Stimulated activated memory B cell treated with anti-CD40 and anti-IgM and Interleukin-4, amounts not matched to agents 10 μg/mL and 1 μg/mL and 100 μg/mL, for 72 hours (primary cell): ENCODE data around the gene MAIP1.

Experiments
- ATAC-seq: fragments of 150-1000 bp; cut with Tn5 transposase; 2 replicates; pipeline ENCODE4 v1.10.0; 2021
- H3K27ac Mint-ChIP-seq: one replicate; pipeline ENCODE4 v1.8.0; 2022; ENCODE audit warnings: mild to moderate bottlenecking, mixed read lengths
- H3K27me3 Mint-ChIP-seq: one replicate; pipeline ENCODE4 v1.8.0; 2022; ENCODE audit warnings: mixed read lengths
- H3K36me3 Mint-ChIP-seq: one replicate; pipeline ENCODE4 v1.8.0; 2022; ENCODE audit warnings: mixed read lengths
- H3K4me1 Mint-ChIP-seq: one replicate; pipeline ENCODE4 v1.8.0; 2022; ENCODE audit warnings: mixed read lengths
- H3K4me3 Mint-ChIP-seq: one replicate; pipeline ENCODE4 v1.8.0; 2022; ENCODE audit warnings: mild to moderate bottlenecking, moderate library complexity, mixed read lengths
- H3K9me3 Mint-ChIP-seq: one replicate; pipeline ENCODE4 v1.8.0; 2022; ENCODE audit warnings: mixed read lengths

MAIP1 gene

GRCh38 chr2:199932312-199932855 is 23.0 kb upstream of the MAIP1 start:
- no peak overlapping the region for H3K27ac Mint-ChIP-seq
- no peaks in the 10 kb centered on the region for H3K27me3 Mint-ChIP-seq
- H3K36me3 Mint-ChIP-seq = peaks cover 27% of the 10 kb centered on the region
- H3K4me1 Mint-ChIP-seq = no peaks in the 10 kb centered on the region
- no peaks in the 10 kb centered on the region for H3K9me3 Mint-ChIP-seq
- ATAC-seq = no peak
- H3K4me3 Mint-ChIP-seq = no peak overlapping the region

GRCh38 chr2:199933466-199933865 is 21.9 kb upstream of the MAIP1 start:
- H3K27me3 Mint-ChIP-seq = no peaks in the 10 kb centered on the region
- no peak overlapping the region for H3K4me3 Mint-ChIP-seq
- ATAC-seq = no peak
- H3K36me3 Mint-ChIP-seq = peaks cover 28% of the 10 kb centered on the region
- no peak overlapping the region for H3K27ac Mint-ChIP-seq
- no peaks in the 10 kb centered on the region for H3K9me3 Mint-ChIP-seq
- H3K4me1 Mint-ChIP-seq = no peaks in the 10 kb centered on the region

- no peaks in the 10 kb centered on the region for H3K27me3 Mint-ChIP-seq
- peaks cover 6% of the 10 kb centered on the region for H3K4me1 Mint-ChIP-seq
- H3K27ac Mint-ChIP-seq = no peak overlapping the region
- no peak for ATAC-seq
- no peaks in the 10 kb centered on the region for H3K9me3 Mint-ChIP-seq
- H3K36me3 Mint-ChIP-seq = peaks cover 23% of the 10 kb centered on the region
- H3K4me3 Mint-ChIP-seq = no peak overlapping the region
These were observed 18.8 kb upstream of the MAIP1 start for GRCh38 chr2:199936554-199936953.

- Mint-ChIP-seq H3K4me3 (no peak overlapping the region), H3K36me3 (peaks cover 38% of the 10 kb centered on the region), H3K27ac (no peak overlapping the region), H3K9me3 (no peaks in the 10 kb centered on the region), H3K4me1 (peaks cover 13% of the 10 kb centered on the region), H3K27me3 (no peaks in the 10 kb centered on the region)
- ATAC-seq = no peak
These were observed 15.0 kb upstream of the MAIP1 start for GRCh38 chr2:199940373-199940772.

DNA sequence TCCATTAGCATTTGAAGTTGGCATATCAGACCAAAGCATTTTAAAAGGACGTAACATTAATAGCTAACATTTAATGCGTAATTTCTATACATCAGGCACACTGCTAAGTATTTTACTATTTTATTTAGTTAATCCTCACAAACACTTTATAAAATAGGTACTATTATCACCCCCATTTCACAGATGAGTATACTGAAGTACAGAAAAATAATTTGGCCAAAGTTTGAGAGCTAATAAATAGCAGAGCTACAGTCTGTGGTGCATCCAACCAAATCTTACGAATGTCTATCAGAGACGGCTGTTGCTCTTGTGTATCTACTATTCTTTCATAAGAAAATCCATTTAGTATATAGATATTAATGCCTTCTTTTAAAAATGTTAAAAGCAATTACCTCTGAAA is 12.0 kb upstream of the MAIP1 start:
- Mint-ChIP-seq H3K27me3 (no peaks in the 10 kb centered on the region), H3K4me1 (peaks cover 13% of the 10 kb centered on the region), H3K36me3 (peaks cover 36% of the 10 kb centered on the region), H3K9me3 (no peaks in the 10 kb centered on the region), H3K4me3 (no peak overlapping the region), H3K27ac (no peak overlapping the region)
- ATAC-seq = no peak

- Mint-ChIP-seq H3K4me1 (peaks cover 15% of the 10 kb centered on the region), H3K4me3 (no peak overlapping the region), H3K9me3 (no peaks in the 10 kb centered on the region), H3K27ac (no peak overlapping the region), H3K36me3 (peaks cover 26% of the 10 kb centered on the region), H3K27me3 (no peaks in the 10 kb centered on the region)
- ATAC-seq = no peak
These were observed 9.2 kb upstream of the MAIP1 start for GRCh38 chr2:199946196-199946595.

DNA sequence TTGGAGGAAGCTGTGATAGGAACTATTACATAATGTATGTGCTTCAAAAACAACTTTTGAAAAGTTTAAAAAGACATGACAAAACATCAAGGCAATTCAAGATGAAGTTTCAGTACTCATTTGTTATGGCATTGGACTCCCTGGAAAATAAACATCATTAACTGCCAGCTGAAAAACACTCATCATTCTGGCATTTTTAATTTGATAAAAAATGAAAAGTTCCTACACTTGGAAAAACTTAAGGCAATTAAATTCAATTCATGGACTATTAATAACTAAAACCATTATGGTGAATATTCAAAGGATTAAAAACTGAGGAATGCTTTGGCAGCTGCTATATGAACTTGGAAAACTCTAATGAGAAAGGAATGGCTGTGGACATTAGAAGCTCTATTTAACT is 8.5 kb upstream of the MAIP1 start:
- no peak for ATAC-seq
- no peaks in the 10 kb centered on the region for H3K27me3 Mint-ChIP-seq
- peaks cover 26% of the 10 kb centered on the region for H3K36me3 Mint-ChIP-seq
- no peaks in the 10 kb centered on the region for H3K9me3 Mint-ChIP-seq
- H3K4me1 Mint-ChIP-seq = peaks cover 20% of the 10 kb centered on the region
- H3K4me3 Mint-ChIP-seq = no peak overlapping the region
- H3K27ac Mint-ChIP-seq = no peak overlapping the region

DNA sequence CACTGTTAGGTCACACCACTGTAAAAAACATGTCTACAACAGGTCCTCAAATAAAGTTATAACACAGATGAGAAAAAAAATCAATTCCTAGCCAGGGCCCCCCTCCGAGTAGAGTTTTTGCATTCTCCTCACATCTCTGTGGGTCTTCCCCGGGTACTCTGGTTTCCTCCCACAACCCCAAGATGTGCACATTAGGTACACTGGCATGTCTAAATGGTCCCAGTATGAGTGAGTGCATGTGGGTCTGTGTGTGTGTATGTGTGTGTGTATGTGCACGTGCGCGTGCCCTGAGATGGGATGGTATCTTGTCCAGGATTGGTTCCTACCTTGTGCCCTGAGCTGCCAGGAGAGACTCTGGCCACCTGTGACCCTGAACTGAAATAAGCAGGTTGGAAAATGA is 5.0 kb upstream of the MAIP1 start:
- ATAC-seq = no peak
- Mint-ChIP-seq H3K27ac (no peak overlapping the region), H3K27me3 (no peaks in the 10 kb centered on the region), H3K36me3 (peaks cover 4% of the 10 kb centered on the region), H3K4me3 (no peak overlapping the region), H3K4me1 (peaks cover 27% of the 10 kb centered on the region), H3K9me3 (no peaks in the 10 kb centered on the region)

GRCh38 chr2:199951023-199951422 is 4.4 kb upstream of the MAIP1 start:
- Mint-ChIP-seq H3K27ac (no peak overlapping the region), H3K4me3 (no peak overlapping the region), H3K36me3 (no peaks in the 10 kb centered on the region), H3K4me1 (peaks cover 27% of the 10 kb centered on the region), H3K27me3 (no peaks in the 10 kb centered on the region), H3K9me3 (no peaks in the 10 kb centered on the region)
- ATAC-seq = no peak

- no peaks in the 10 kb centered on the region for H3K27me3 Mint-ChIP-seq
These were observed 409 bp upstream of the MAIP1 start for GRCh38 chr2:199955007-199955338.

DNA sequence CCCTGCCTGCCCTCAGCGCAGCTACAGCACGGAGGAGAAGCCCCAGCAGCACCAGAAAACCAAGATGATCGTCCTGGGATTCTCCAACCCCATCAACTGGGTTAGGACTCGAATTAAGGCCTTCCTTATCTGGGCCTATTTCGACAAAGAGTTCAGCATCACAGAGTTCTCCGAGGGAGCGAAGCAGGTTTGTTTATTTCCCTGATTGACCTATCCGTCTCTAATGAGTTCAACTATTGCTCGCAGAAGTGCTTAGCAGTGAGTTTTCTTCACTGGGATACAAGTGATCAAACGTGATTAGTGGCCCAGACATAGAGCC is 639 bp downstream of the MAIP1 start:
- peaks cover 7% of the 10 kb centered on the region for H3K36me3 Mint-ChIP-seq
- H3K4me1 Mint-ChIP-seq = peaks cover 45% of the 10 kb centered on the region
- H3K27ac Mint-ChIP-seq = peak overlapping the region; percentile 95
- H3K4me3 Mint-ChIP-seq = peak overlapping the region; percentile 99
- no peak for ATAC-seq
- no peaks in the 10 kb centered on the region for H3K27me3 Mint-ChIP-seq
- H3K9me3 Mint-ChIP-seq = no peaks in the 10 kb centered on the region

More at GRCh38 chr2:199955007-199955338, 409 bp upstream of the MAIP1 start:
- peak; percentile 69 for ATAC-seq
- peak overlapping the region; percentile 99 for H3K4me3 Mint-ChIP-seq
- H3K4me1 Mint-ChIP-seq = peaks cover 51% of the 10 kb centered on the region
- peaks cover 2% of the 10 kb centered on the region for H3K36me3 Mint-ChIP-seq
- H3K27ac Mint-ChIP-seq = peak overlapping the region; percentile 95
- H3K9me3 Mint-ChIP-seq = no peaks in the 10 kb centered on the region

DNA sequence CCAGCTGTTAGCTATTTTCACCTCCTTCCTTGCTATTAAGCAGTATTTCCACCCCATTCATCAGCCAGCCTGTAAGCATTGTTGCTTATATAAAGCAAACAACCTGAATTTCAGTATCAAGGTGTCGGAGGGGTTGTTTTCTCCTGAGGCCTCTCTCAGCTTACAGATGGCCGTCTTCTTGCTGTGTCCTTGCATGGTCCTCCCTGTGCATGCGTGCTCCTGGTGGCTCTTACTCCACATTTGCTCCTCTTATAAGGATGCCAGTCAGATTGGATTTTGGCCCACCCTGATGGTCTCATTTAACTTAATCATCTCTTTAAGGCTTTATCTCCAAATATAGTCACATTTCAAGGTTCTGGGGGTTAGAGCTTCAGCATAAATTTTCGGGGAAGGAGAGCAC is 2.6 kb downstream of the MAIP1 start:
- no peaks in the 10 kb centered on the region for H3K27me3 Mint-ChIP-seq
- H3K4me1 Mint-ChIP-seq = peaks cover 30% of the 10 kb centered on the region
- no peak for ATAC-seq
- H3K27ac Mint-ChIP-seq = no peak overlapping the region
- no peaks in the 10 kb centered on the region for H3K9me3 Mint-ChIP-seq
- no peak overlapping the region for H3K4me3 Mint-ChIP-seq
- peaks cover 24% of the 10 kb centered on the region for H3K36me3 Mint-ChIP-seq

DNA sequence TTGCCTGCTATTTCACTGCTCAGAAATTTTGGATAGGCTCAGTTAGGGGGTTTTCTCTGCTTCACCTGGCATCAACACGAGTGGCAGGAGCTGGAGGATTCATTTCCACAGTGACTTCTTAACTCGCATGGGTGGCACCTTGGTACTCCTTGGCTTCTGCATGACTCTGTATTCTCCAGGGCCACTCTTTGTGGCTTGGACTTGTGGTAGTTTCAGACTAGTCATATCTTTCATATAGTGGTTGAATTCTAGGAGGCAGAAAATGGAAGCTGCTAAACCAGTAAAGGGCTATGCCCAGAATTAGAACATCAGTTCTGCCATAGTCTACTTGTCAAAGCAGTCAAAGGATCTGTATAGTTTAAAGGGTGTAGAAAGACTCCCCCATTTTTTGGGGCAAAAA is 6.8 kb downstream of the MAIP1 start:
- no peak for ATAC-seq
- H3K27me3 Mint-ChIP-seq = no peaks in the 10 kb centered on the region
- no peaks in the 10 kb centered on the region for H3K9me3 Mint-ChIP-seq
- H3K4me3 Mint-ChIP-seq = no peak overlapping the region
- no peak overlapping the region for H3K27ac Mint-ChIP-seq
- peaks cover 13% of the 10 kb centered on the region for H3K4me1 Mint-ChIP-seq
- peaks cover 44% of the 10 kb centered on the region for H3K36me3 Mint-ChIP-seq

- H3K9me3 Mint-ChIP-seq = no peaks in the 10 kb centered on the region
- peaks cover 52% of the 10 kb centered on the region for H3K36me3 Mint-ChIP-seq
- no peak for ATAC-seq
- no peaks in the 10 kb centered on the region for H3K4me1 Mint-ChIP-seq
- no peaks in the 10 kb centered on the region for H3K27me3 Mint-ChIP-seq
- no peak overlapping the region for H3K27ac Mint-ChIP-seq
- H3K4me3 Mint-ChIP-seq = no peak overlapping the region
These were observed 11.0 kb downstream of the MAIP1 start for GRCh38 chr2:199966405-199966804.

DNA sequence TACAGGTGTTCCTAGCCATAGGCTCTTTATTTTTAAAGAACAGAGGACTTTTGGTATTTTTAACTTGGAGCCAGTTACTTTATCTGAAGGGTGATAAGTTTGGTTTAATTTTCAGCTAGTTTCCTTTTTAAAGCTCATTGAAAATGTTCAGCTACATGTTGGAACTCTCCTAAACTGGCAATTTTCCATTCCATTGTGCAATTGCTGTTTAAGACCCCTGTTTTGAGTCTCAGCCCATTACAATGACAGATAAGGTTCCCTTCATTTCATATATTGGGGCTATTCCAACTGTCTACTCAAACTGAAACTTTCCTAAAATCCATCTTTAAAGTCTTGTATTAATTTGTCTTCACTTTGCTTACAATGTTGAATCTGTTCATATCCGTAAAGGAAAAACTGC is 11.6 kb downstream of the MAIP1 start:
- no peaks in the 10 kb centered on the region for H3K27me3 Mint-ChIP-seq
- H3K4me3 Mint-ChIP-seq = no peak overlapping the region
- H3K27ac Mint-ChIP-seq = peak overlapping the region; percentile 44
- no peak for ATAC-seq
- H3K9me3 Mint-ChIP-seq = no peaks in the 10 kb centered on the region
- no peaks in the 10 kb centered on the region for H3K4me1 Mint-ChIP-seq
- peaks cover 46% of the 10 kb centered on the region for H3K36me3 Mint-ChIP-seq

- ATAC-seq = no peak
- H3K36me3 Mint-ChIP-seq = peaks cover 39% of the 10 kb centered on the region
These were observed 12.7 kb downstream of the MAIP1 start for GRCh38 chr2:199968126-199968525.

DNA sequence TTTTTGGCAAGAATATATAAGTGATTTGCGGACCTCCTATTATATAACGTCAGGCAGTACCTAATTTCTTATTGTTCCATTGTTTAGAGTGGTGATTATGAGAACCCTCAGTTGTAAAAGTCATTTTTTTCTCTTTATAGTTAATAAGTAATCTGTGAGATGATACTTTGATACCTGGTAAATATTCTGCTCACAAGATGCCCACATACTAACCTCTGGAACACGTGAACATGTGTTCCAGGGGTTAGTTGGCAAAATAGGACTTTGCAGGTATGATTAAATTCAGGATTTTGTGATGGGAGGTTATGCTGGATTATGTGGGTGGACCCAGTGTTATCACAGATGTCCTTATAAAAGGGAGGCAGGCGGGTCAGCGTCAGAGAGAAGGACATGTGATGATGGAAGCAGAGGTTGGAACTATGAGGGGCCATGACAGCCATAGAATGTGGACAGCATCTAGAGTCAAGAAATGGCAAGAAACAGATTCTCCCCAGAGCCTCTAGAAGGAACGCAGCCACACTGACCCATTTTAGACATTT is 16.8 kb downstream of the MAIP1 start:
- H3K4me3 Mint-ChIP-seq = no peak overlapping the region
- H3K27ac Mint-ChIP-seq = no peak overlapping the region
- ATAC-seq = no peak

More at GRCh38 chr2:199968126-199968525, 12.7 kb downstream of the MAIP1 start:
- Mint-ChIP-seq H3K27me3 (no peaks in the 10 kb centered on the region), H3K27ac (no peak overlapping the region), H3K9me3 (no peaks in the 10 kb centered on the region), H3K4me1 (no peaks in the 10 kb centered on the region), H3K4me3 (no peak overlapping the region)

More for the DNA sequence above, 16.8 kb downstream of the MAIP1 start:
- peaks cover 2% of the 10 kb centered on the region for H3K9me3 Mint-ChIP-seq
- H3K36me3 Mint-ChIP-seq = peaks cover 32% of the 10 kb centered on the region
- no peaks in the 10 kb centered on the region for H3K27me3 Mint-ChIP-seq
- no peaks in the 10 kb centered on the region for H3K4me1 Mint-ChIP-seq
